ENCODE measurements around the gene SCEL.

DNA sequence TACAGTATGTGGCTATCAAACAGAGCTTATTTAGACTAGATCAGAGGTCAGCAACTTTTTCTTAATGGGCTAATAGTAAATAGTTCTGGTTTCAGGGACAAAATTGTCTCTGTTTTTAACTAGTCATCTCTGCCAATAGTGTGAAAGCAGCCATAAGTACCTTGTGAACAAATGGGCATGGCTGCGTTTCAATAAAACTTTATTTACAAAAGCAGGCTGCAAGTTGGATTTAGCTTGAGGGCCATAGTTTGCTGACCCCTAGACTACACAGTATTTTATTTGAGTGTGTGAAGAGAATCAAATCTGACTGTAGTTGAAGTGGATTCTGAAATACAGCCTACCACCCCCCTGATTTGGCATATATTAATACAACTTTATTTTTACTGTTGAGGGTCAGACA, 75.6 kb downstream of the SCEL start:
- TF ChIP-seq, protein P1, sequence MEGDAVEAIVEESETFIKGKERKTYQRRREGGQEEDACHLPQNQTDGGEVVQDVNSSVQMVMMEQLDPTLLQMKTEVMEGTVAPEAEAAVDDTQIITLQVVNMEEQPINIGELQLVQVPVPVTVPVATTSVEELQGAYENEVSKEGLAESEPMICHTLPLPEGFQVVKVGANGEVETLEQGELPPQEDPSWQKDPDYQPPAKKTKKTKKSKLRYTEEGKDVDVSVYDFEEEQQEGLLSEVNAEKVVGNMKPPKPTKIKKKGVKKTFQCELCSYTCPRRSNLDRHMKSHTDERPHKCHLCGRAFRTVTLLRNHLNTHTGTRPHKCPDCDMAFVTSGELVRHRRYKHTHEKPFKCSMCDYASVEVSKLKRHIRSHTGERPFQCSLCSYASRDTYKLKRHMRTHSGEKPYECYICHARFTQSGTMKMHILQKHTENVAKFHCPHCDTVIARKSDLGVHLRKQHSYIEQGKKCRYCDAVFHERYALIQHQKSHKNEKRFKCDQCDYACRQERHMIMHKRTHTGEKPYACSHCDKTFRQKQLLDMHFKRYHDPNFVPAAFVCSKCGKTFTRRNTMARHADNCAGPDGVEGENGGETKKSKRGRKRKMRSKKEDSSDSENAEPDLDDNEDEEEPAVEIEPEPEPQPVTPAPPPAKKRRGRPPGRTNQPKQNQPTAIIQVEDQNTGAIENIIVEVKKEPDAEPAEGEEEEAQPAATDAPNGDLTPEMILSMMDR (conservative IDR thresholded peaks at IDR 0.05; ENCODE audit: low read length), result no peak
- TF ChIP-seq EZH2phosphoT487 (IDR thresholded peaks at IDR 0.05; ENCODE audit: borderline replicate concordance, low read depth, low read length), result no peak
